AML-193 (cell line): ENCODE results near the gene NUP210L.
A peak's percentile ranks its signal among the peaks of the same experiment; 100 is the strongest.
"Not testable (repeated sequence)": the region's sequence is repeated elsewhere in the genome, so short reads cannot be mapped to it uniquely, and the experiment has no call there.

Source experiments
- DNase-seq, 2 experiments: peaks; one replicate each; lab custom pipeline; 2025; lab: John Stamatoyannopoulos, UW

Gene NUP210L

DNA sequence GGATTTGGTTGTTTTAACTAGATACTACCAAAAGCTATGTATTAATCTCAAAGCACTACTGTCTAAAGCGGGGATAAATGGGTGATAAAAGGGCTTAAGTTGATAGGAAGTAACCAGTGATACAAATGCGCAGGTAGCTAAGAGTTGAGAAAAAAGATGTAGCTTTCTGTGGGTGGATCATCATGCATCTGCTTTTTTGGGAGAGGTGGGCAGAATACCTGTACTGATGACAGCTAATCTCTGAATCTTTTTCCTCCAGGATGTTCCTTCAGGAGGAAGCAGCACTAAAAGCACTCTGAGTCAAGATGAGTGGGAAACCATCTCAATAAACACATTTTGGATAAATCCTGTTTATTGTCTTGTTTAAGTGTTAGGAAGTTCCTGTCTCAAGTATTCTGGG, 163.1 kb downstream of the NUP210L start:
- no peak for DNase-seq

DNA sequence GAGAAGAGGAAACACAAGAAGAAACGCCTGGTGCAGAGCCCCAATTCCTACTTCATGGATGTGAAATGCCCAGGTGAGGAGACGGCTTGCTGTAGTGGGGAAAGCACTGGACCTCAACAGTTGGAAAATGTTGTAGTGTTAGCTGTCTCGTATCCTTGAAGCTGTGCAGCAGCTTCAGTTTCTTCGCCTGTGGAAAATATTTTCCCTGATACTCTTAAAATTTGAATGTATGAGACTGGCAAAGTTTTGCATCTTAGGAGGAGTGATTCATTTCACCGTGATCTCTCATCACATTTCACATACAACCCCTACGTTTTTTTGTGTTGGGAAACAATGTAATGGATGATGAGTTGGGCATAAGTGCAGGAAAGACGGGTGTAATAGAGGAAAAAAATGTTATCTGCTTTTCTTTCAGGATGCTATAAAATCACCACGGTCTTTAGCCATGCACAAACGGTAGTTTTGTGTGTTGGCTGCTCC, 163.7 kb downstream of the NUP210L start:
- DNase-seq: no peak

DNA sequence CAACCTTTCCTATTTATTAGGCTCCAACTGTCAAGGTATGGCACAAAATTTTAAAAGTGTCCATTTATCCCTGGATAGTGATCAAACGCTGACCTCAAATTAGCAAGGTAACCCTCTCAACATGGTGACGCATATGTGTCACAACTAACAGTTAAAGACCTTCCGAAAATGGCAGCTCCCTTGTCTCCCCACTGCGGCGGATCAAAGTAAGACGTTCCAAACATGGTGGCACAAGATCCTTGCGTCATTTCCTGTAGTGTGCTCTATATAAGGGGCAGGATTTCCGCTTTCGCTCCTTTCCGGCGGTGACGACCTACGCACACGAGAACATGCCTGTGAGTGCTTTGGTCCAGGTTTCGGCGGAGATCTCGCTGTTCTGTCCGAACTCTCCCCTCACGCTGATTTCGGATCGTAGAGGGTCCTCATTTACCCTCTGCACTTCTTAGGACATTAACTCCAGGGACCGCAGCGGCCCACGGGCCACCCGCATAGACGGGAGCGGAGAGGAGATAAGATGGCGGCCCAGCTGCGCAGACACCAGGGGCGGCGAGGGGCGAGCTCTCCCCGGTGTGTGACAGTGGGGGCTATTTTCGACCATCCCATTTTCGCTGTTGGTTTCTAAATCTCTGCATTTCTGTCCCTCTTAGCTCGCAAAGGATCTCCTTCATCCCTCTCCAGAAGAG, 164.3 kb downstream of the NUP210L start, which contains the start of gene RPS27:
Gene RPS27 (plus strand): TSS at position 295 of the 683 bp plus-strand sequence. CDS start 35 bp downstream, at position 330.
- peak; percentile 95 to 96 for DNase-seq

DNA sequence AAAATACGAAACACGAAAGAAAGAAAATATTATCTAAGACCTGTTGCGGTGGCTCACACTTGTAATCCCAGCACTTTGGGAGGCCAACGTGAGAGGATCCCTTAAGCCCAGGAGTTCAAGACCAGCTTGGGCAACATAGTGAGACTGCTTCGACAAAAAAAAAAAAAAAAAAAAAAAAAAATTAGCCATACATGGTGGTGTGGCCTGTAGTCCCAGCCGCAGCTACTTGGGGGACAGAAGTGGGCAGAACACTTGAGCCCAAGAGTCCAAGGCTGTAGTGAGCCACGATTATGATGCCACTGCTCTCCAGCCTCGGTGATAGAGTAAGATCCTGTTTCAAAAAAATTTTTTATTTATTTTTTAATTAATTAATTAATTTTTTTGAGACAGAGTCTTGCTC, 167.3 kb downstream of the NUP210L start:
- no peak for DNase-seq

DNA sequence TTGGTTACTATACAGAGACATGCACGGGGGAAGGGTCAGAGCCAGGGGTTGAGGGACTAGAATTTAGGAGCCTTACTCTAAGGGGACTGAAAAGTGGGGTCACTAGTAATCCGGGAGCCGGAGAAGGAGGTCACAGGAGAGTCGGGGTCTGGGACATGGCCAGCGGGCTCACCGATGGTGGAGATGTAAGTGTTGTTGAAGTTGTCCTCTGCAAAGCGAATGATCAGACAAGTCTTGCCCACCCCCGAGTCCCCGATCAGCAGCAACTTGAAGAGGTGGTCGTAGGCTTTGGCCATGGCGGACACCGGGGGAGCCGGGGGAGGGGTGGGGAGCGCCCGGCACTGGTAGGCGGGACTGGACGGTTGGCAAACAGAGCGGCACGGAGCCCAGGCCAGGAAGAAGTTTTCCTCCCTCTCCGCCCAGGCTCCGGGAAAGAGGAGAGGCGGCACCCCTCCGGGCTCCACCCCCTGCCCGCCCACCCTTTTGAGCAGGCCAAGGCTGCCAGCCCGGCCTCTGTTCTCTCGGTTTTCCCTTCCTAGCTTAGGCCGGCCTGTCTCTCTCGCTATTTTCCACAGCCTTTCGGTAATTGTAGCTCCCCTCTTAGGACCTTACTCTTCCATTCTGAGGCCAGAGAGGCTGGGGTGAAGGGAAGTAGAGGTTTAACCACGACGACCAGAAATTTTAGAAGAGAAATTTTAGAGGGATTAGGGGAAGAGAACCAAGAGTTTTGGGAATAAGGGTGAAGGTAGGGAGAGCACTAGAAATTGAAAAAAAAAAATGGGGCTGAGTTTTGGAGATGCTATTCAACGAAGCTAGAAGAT, 168.7 kb downstream of the NUP210L start, which contains the start of gene RAB13:
Gene RAB13 (minus strand): TSS at position 399 of the 821 bp plus-strand sequence. CDS start 103 bp downstream, at position 296.
- no peak for DNase-seq

DNA sequence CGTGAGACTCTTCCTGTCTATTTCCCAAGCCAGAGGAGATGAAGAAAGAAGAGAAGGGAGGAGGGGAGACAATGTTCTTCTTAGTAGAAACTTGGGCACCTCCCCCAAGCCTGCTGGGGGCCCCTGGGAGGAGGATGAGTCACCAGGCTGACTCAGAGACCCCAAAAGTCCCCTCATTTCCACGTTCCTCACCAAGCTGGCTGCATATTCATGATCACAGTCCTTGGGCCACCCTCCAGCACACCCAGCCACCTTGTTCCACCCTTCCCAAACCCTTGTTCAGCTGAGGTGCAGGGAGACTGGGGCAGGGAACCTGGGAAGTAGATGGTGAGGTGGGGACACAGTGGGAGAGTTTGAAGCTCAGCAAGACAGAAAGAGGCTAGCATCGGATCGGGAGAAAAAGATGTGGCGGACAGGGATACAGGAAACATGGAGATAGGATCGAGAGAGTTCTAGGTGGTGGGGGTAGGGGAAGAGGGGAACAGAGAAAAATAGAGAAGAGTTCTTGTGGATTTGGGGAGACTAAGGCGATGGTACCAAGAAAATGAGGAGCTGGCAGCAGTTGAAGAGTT, 169.4 kb downstream of the NUP210L start:
- no peak for DNase-seq

DNA sequence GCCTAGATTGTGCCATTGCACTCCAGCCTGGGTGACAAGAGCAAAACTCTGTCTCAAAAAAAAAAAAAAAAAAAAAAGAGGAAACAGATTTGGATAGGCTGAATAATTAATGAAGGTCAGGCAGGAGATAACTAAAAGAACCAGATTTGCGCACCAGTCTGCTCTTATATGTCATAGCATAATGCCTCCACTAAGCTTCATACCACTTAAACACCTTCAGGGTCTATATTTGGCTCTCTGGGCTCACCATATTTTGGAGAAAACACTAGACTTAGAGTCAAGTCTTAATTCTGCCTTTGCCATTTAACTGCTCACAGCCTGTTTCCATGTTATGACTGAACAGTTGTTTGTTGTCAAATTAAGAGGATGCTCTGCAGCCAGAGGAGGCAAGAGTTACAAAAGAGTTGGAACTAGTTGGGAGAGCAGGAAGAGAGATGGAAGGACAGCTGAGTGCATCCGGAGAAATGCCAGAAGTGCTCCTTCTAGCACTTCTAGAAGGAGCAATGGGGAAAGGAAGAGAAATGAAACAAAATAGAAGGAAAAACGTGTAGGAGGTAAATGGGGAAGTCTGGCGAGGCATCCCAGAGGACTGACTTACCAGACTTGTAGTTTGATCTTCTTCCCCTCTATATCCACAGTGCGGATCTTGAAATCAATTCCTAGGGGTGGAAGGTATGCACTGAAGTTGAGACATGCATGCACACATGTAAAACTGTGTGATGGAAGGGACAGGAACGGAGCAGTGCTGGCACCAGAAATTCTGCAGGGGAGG, 170.6 kb downstream of the NUP210L start:
- no peak for DNase-seq

DNA sequence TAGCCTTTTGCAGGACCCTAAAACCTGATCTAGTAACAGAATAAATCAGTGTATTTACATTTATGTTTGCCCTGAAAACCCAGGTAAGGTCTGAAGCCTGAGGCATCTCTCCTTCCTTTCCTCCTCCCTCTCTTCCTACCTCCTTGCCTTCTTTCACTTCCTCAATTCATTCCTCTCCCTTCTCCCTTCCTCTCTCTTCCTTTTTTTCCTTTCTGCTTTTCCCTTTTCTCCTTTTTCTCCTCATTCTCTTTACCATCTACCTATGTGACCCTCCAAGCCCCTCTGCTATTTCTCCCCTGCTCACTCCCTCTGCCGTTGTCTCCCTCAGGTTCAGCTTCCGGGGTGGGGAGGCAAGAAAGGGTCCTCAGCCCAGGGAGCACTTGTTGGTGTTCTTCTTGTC, 173.1 kb downstream of the NUP210L start:
- not testable (repeated sequence) for DNase-seq

DNA sequence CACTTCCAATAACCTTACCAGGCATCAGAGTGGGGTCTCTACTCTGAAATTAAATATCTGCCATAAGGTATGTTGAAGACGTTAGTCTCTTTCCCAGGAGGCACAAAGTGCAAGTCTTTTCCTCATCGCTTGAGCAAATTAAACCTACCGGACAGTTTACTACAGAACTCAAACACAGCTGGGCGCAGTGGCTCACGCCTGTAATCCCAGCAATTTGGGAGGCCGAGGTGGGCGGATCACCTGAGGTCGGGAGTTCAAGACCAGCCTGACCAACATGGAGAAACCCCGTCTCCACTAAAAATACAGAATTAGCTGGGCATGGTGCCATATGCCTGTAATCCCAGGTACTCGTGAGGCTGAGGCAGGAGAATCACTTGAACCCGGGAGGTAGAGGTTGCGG, 175.8 kb downstream of the NUP210L start:
- not testable (repeated sequence) for DNase-seq

DNA sequence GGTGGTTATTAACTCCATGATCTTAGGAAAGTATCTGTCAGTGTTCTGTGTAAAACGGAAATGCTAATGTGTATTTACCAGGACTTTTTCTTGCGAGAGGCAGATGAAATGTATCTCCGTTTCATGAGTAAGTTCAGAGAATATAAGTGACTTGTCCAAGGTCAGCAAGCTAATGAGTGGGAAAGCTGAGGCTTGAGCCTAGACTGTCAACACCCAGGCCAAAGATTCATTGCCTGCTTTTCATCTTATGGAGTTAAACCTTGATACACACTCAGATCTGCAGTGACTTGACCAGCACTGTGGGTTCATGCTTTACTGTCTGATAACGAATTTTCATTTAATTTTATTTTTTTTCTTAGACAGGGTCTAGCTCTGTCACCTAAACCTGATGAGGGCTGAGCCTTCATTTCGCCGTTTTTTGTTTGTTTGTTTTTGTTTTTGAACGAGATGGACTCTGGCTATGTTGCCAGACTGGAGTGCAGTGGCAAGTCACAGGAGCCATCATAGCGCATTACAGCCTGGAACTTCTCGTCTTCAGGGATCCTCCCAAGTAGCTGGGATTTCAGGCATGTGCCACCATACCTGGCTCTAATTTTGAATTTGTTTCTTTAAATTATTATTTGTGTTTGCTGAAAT, 176.5 kb downstream of the NUP210L start:
- no peak for DNase-seq

DNA sequence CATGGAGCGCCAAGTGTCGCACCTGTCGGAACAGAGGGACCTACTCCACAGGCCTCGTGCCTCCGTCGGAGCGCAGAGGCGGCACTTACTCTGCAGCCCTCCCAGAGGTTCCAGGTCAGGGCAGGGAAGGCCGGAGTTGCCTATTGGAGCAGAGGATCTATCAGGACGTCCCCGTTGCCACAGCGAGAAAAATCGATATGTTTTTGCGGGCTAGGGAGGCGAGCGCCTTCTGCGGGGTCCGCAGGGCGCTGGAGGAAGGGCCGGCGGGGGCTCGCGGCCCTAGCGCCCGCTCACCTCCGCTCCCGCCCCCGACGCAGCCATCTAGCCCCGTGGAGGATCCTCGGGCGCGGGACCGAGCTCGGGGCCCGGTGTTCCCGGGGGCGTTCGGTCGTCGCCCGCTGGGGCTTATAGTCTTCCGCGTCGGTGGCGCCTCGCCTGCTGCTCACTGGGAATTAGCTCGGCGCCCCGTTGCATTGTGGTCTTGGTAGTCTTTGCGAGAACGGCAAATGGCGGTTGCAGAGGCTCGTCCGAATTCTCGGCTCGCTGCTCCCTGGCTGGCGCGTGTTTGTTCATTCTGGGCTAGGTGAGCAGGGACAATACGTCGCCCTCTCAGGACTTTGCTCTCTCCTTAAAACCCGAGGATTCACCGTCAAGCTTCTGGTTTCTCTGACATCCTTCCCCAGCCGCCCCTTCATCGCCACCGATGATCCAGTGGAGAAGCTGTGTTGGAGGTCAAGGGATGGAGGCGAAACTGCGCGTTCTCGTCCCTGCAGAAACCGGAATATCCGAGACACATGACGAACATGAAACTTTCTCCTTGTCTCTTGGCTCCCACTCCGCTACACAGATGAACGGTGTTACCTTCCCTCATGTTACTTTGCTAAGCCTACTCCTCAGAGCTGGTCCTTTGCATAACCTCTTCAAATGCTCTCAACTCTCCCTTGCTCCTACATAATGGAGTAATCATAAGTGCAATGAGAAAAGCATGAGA, 177.3 kb downstream of the NUP210L start, which contains the start of gene JTB:
Gene JTB (minus strand): TSS at position 425 of the 991 bp plus-strand sequence. CDS start 422 bp downstream, at position 3.
- peak; percentile 73 to 74 for DNase-seq

DNA sequence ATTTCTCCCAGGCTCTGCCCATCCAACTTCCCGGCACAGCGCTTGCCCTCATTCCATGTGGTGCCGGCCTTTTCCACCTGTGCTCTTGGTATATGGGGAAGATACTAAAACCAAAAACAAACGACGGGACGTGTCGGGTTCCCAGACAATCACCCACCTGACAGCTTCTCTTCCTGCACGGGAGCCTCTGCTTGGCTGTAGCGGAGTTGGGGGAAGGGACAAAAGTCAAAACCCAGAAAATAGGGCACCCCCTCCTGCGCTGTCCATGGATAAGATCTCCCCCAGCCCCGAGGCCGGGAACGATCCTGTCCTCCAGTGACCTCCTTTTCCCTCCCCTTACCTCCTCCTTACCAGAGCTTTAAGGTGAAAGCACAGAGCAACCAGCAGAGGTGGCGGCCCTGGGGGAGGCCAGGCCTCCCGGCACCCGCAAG, 178.0 kb downstream of the NUP210L start:
- no peak for DNase-seq

DNA sequence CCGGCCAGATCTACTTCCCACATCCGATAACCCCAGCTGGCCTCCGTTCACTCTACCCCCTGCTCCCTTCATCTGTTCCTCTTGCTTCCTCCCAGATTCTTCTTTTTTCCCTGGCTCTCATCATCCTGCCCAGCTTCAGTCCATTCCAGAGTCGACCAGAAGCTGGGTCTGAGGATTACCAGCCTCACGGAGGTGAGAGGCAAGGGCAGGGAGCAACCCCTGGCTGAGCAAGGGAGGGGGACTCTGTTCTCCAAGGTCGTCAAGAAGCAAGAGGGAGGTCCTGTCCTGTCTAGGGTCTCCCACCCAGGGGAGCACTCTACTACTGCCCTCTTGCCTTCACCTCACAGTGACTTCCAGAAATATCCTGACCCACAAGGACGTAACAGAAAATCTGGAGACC, 181.3 kb downstream of the NUP210L start:
- no peak for DNase-seq

DNA sequence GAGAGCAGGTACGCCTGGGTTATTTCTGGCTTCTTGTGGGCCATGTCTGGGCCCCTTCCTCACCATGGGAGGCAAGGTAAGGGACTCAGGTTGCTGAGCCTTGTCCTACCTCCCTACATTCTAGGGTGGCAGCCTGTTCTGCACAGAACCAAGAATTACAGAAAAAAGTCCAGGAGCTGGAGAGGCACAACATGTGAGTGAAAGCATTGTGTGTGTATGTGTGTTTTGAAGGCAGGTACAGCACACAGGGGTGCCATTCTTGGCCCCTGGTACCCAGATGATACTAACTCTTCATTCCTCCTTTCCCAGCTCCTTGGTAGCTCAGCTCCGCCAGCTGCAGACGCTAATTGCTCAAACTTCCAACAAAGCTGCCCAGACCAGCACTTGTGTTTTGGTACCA, 181.8 kb downstream of the NUP210L start:
- DNase-seq: no peak

DNA sequence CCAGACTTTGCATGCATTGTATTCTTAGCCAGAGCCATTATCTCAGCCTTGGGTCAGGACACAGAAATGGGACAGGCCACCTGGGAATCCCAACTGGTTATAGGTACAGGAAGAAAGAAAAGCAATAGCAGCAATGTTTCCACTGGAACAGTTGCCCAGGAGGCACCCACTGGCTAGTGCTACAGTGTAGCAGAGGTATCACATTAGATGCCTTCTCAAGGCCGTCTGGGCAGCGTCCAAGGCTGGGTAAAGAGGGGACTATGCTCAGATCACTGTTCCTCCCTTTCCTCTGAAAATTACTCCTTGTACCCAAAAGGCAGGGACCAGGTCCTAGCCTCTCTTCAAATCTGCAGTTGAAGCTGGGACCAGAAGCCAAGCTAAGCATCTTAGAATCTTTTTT, 184.5 kb downstream of the NUP210L start:
- no peak for DNase-seq

DNA sequence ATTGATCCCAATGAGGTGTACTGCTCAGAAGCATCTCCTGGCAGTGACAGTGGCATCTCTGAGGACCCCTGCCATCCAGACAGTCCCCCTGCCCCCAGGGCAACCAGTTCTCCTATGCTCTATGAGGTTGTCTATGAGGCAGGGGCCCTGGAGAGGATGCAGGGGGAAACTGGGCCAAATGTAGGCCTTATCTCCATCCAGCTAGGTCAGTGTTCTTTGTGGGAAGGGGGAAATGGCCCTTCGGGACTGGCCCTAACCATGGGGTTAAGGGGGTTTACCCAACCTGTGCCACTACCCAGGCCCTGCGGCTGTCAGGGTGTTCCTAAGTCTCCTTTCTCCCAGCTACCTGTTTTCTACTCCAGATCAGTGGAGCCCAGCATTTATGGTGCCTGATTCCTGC, 185.9 kb downstream of the NUP210L start:
- DNase-seq: no peak

DNA sequence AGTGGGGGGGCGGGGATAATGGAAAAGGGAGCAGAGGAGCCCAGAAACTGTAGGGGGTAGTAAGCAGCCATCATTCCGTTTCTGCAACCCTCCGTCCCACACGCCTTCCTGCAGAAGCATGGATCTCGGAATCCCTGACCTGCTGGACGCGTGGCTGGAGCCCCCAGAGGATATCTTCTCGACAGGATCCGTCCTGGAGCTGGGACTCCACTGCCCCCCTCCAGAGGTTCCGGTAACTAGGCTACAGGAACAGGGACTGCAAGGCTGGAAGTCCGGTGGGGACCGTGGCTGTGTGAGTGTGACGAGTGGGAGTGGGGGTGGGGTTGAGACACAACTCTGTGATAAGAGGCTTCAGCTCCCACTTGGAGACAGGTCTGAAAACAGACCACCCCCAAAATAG, 186.5 kb downstream of the NUP210L start:
- no peak for DNase-seq

DNA sequence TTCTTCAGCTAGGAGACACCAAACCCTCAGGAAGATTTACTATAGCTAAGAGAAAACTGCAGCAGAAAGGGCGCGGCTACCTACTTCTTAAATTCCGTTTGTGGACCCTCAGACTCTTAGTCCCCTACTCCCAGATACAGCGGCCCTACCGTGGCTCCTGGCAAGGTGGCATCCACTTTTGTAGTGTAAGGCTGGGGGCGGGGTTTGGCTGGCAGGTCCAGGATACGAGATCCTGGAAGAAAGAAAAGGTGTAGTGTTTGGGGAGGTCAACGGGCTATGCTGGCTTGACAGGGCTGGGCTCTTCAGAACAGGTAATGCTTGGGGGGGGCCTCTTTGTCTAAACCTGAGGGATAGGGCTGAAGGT, 186.9 kb downstream of the NUP210L start:
- no peak for DNase-seq

DNA sequence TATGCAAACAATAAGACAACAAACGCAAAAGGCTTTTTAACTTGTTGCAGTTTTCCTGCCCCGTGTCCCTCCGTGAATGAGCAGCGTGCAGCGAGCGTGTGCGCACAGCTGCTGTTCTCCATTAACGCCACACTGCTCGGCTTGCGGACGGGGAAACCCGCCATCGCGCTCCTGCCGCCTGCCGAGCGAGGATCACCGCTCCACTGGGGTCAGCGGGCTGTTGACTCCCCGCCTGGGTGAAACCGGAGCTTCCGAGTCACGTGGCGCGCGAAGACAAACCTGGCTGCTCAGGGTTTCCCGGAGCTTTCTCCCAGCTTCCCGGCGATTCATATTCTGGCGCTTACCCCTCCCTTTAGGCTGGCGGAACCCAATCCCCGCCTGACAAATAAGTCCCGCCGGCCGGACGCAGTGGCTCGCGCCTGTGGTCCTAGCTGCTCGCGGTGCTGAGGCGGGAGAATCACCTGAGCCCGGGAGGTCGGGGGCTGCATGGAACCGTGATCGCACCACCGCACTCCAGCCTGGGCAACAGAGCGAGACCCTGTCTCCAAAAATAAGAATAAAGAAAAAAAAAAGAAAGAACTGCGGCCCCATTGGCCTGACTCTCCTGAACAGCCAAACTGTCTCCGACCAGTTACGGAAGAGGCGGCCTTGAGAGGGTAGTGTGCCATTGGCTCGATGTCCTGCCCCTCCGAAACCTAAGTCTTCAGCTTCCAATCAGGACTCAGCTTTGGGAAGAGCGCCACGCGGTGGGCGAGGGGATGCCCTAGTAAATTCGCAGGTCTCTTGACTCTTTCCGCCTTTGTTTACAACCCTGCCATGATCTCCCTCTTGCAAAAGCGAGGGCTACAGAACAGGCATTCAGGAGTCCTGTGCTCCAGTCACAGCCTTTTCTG, 187.5 kb downstream of the NUP210L start, which contains the start of gene CREB3L4:
Gene CREB3L4 (plus strand): TSS at position 796 of the 893 bp plus-strand sequence. CDS start 624 bp downstream, outside the sequence.
- DNase-seq: peak; percentile 95 to 97
